ENCODE results near the gene SCFD1.

Gene SCFD1

DNA sequence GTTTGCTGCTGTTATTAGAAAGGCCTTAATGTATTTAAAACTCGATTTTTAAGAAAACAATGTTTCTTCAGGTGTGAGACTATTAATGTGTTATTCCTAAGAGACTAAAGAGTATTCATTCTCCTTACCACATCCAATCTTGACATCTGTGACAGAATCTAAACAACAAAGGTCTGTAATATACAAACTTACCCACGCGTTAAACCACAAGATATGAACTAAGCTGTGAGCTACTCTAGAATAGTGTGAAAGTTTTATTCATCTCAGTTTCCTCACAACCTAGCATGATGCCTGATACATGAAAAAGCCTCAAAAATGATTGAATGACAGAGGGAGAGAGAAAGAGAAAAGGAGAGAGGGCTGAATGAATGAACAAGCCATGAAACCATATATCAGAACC lies 135.0 kb downstream of the SCFD1 start:
- no peak for DNase-seq (ENCODE audit: low read depth)

DNA sequence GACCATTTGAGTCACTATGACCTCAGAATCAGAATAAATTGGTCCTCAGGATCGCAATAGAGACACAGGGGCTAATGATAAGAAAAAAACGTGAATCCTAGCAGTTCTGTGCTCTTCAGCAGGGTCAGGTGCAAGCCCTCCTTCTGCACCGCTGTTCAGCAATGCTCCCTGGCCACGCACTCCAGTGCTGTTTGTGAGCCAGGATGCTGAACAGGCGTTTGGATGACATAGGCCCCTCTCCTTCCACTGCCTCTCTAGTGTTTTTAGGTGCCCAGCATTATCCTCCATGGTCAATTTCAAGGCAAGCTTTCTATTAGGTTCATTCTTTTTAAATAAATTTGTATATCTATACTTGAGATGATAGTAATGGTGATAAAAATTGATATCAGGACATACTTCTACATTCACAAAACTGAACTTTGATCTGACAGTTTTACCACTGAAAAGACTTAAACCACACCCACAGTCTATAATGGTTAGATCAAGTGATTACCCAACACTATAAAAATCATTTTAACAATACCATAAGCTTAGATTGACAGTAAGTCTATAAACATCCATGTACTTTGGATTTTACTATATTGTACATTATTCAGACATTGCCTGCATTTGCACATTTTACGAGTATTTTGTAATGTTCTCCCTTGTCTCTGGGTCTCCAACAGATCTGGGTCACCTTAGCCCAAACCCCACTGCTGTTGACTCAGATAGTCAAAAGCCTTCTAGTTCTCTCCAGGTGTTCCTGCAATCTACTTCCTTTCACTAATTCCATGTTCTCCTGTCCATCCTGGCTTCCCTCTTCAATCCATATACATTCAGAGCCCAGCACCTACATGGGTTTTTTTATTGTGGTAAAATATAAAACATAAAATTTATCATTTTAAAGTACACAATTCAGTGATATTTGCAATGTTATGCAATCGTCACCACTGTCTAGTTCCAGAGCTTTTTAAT lies 137.3 kb downstream of the SCFD1 start:
- no peak for DNase-seq (ENCODE audit: low read depth)

DNA sequence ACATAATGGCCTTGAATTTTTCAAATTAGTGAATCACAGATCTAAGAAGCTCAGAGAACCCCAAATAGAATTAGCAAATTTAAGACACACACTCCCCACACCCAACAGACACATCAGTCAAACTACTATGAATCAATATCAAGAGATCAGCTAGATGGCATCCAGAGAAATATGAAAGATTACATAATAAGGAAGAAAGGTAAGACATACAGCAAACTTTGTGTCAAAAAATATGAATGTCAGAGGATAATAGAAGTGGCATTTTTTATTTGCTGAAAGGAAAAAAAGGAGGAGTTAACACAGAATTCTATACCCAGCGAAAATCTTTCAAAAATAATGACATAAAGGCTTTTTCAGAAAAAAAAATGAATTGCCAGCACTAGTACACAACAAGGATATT lies 141.8 kb downstream of the SCFD1 start:
- no peak for DNase-seq (ENCODE audit: low read depth)

DNA sequence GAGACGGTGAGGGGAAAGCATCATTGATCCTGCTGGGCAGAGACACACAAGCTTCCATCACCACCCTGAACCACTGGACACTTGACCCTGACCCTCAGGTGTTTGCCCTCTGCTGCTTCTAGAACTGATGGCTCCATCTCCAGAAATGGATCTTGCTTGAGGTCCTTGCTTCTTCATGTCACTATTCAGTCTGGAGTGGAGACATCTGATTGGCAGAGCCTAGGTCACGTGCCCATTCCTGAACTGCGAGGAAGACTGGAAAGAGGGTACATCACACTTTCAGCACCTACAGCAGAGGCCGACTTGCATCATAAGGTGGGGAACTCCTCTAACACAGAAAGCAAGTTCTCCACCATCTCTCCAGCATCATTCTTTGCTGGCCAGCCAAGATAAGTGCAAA lies 145.5 kb downstream of the SCFD1 start:
- DNase-seq (ENCODE audit: low read depth) = no peak

DNA sequence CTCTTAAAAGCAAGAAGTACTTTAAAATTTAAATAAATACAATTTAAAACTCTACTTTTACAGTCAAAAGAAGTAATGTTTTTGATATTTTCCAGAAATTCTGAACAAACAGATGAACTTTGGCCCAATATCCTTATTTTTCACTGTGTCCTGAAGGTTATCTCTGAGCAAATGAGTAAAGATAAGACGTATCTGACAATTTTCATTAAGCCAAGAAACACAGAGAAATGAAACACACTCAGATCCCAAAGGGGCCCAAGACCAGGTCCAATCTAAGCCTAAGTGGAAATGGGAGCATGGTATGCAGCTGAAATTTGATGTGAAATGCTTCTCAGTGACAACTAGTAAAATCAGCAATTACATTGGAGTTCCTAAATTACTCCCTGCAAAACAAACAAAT lies 146.7 kb downstream of the SCFD1 start:
- DNase-seq (ENCODE audit: low read depth) = no peak

DNA sequence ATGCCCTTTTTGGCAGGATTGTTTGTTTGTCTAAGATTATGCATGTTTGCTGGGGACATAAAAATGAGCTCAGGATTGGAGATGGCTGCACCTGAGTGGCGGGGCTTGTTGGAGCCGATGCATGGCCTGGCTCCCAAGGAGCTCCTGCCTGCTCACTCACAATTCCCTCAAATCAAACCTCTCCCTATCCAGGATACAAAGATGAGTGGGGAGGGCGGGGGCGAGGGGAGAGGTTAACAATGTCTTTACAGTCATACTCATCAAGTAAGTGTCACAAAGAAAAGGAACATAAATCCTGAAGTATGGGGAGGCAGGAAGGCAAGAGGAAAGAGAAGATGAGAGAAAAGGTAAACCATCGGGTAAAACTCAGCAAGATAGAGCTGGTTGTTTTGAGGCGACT lies 148.3 kb downstream of the SCFD1 start:
- DNase-seq (ENCODE audit: low read depth) = no peak

DNA sequence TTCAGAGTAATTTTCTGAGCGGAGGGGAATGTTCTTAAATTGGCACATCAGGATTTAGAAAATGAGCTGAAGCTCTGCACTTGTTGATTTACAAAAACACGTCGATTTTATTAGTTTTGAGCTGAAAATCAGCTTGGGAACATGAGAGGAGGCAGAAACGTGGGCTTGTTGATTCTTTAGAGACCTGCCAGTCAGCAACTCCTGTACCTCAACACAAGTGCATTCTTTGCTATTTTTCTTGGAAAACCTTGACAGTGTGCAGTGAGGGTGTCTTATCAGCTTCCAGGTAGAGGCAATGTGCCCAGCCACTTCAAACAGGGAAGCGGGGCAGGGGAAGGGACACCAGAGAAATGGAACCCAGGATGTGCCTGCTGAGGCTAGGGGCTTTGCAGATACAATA lies 149.5 kb downstream of the SCFD1 start:
- DNase-seq (ENCODE audit: low read depth) = no peak

DNA sequence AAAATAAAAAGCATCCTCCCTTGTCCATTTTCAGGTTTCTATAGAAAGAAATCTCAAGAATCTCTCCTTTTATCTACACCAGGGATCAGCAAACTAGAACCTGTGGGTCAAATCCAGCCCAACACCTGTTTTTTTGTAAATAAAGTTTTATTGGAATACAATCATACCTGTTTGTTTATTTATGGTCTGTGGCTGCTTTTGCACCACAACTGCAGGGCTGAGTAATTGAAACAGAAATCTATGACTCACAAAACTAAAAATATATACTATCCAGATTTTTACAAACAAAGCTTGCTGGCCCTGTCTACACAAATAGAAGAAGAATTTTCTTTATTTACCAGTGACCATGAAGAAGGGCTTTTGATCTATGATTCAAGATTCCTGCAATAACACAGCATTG lies 157.1 kb downstream of the SCFD1 start:
- no peak for DNase-seq (ENCODE audit: low read depth)

Measured in activated T-helper 9 cell treated with anti-CD3 and anti-CD28 coated beads, Interleukin-2, amount 50 U/mL, for 16 hours (primary cell).